HAP-1 (cell line): ENCODE measurements around the gene SLC2A11.
"Not testable (repeated sequence)": the region's sequence is repeated elsewhere in the genome, so short reads cannot be mapped to it uniquely, and the experiment has no call there.

Source experiments
- DNase-seq, 2 experiments: peaks; one replicate each; pipeline ENCODE4 v3.0.0-alpha.2; 2016 to 2020; ENCODE audit warnings: low spot score in 2 of 2
- H3K27me3 ChIP-seq: fragments of 250-450 bp; sonication (Bioruptor Pico); 2 replicates; pipeline ENCODE4 v1.5.1; 2020; ENCODE audit warnings: low read depth, mild to moderate bottlenecking, moderate library complexity
- H3K36me3 ChIP-seq: fragments of 250-450 bp; sonication (Bioruptor Pico); replicated peaks from 2 replicates; pipeline ENCODE4 v1.5.1; 2020; ENCODE audit warnings: mild to moderate bottlenecking
- H3K4me1 ChIP-seq: fragments of 250-450 bp; sonication (Bioruptor Pico); 2 replicates; pipeline ENCODE4 v1.5.1; 2020; ENCODE audit warnings: mild to moderate bottlenecking
- H3K4me3 ChIP-seq: fragments of 250-450 bp; sonication (Bioruptor Pico); 2 replicates; pipeline ENCODE4 v1.5.1; 2020; ENCODE audit warnings: mild to moderate bottlenecking, moderate library complexity
- H3K9me3 ChIP-seq: fragments of 250-450 bp; sonication (Bioruptor Pico); 2 replicates; pipeline ENCODE4 v1.5.1; 2020; ENCODE audit warnings: mild to moderate bottlenecking, moderate library complexity
- in situ Hi-C: fragments of 300-500 bp; cut with MboI; formaldehyde crosslinking; loops from 3 replicates; pipeline ENCODE4 v1.14.3; 2020; ENCODE audit warnings: low sequenced_read_pairs, inconsistent platforms, mixed read lengths

The SLC2A11 gene

DNA sequence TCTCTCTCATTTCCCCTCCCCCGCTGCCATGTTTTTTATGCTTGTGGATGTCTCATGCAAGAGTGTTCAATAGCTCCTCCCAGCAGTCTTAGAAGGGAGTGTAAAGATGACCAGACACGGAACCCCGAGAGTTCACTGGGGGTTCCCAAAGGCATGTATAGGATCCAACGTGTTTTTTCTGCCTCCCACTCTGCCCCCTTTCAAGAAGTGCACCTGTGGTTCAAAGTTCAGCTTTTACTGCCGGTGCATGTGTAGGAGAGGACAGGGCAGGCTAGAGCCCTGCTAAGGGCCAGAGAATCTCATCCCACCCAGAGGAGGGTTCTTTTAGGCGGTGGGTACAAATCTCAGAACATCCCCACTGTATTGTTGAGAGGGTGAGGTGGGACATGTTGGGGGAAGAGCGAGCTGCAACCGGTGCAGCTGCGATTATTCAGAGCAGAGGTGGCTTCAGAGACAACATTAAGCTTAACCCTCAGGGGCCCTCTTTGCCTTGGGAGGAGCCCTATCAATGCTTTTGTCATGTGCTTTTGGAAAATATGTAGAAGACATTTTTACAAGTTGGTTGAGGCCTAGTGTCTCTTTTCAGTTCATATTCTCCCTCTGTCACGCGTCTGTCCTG lies 51.0 kb downstream of the SLC2A11 start:
- H3K36me3 ChIP-seq = no peaks in the 10 kb centered on the region
- H3K27me3 ChIP-seq = no peaks in the 10 kb centered on the region
- H3K4me3 ChIP-seq = no peak overlapping the region
- in situ Hi-C loops = no loop called here
- peak; percentile 45 to 69 for DNase-seq
- peaks cover 45% of the 10 kb centered on the region for H3K4me1 ChIP-seq
- no peaks in the 10 kb centered on the region for H3K9me3 ChIP-seq

DNA sequence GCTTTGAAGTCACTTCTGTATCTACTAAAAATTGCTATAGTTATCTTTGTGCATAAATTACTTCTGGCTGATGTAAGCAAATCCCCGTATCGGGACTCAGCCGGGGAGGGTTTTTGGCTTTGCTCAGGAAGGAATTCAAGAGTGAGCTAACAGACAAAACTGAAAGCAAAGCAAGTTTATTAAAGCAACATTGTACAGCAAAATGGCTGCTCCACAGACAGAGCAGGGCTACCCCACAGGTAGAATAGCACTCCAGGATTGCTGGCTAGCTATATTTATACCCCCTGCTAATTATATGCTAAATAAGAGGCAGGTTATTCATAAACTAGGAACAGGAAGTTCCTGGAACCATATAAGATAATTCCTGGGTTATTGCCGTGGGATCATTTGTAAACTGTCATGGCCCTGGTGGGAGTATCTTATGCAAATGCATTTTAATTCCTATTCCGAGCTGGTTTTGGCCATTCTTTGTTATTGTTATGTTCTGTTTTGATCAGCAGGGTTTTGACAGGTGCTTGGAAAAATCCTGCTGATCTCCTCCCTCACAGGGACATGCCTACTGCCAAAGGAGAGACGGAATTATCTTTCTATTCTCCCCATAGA lies 51.7 kb downstream of the SLC2A11 start:
- H3K36me3 ChIP-seq = no peaks in the 10 kb centered on the region
- peak; percentile 42 to 64 for DNase-seq
- H3K27me3 ChIP-seq = no peaks in the 10 kb centered on the region
- H3K9me3 ChIP-seq = no peaks in the 10 kb centered on the region
- H3K4me3 ChIP-seq = no peak overlapping the region
- peaks cover 48% of the 10 kb centered on the region for H3K4me1 ChIP-seq
- in situ Hi-C loops = no loop called here

DNA sequence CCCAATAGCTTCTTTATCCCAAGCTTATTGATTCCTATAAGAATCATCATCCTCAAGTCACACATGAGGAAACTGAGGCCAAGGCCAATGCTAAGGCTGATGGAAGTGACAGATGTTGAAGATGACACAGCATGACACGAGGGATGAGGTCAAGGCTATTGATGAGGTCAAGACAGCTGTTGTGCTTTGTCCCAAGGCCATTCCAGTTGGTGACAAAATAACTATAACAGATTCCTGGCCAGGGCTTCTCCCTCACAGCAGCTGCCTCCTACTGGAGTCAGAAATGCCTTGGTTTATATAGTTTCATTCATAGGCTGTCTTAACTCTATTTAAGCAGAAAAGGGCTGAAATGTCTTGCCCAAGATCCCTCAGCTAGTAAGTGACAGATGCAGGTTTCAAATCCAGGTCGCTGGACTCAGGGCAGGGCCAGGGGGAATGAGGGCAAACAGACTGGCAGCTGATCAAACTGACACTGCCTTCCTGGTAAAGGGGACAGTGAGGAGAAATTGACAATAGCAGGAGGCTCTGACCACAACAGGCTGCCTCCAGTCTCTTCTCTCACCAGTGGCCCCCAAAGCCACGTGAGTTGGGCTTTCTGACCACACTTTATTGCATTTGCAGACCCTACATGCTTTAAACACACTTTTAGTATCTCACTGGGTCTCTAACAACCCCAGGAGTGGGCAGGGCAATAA lies 53.0 kb downstream of the SLC2A11 start:
- Histone ChIP-seq H3K4me3 (no peak overlapping the region), H3K27me3 (no peaks in the 10 kb centered on the region), H3K9me3 (no peaks in the 10 kb centered on the region), H3K36me3 (no peaks in the 10 kb centered on the region), H3K4me1 (peaks cover 48% of the 10 kb centered on the region)
- DNase-seq = no peak
- in situ Hi-C loops = no loop called here

DNA sequence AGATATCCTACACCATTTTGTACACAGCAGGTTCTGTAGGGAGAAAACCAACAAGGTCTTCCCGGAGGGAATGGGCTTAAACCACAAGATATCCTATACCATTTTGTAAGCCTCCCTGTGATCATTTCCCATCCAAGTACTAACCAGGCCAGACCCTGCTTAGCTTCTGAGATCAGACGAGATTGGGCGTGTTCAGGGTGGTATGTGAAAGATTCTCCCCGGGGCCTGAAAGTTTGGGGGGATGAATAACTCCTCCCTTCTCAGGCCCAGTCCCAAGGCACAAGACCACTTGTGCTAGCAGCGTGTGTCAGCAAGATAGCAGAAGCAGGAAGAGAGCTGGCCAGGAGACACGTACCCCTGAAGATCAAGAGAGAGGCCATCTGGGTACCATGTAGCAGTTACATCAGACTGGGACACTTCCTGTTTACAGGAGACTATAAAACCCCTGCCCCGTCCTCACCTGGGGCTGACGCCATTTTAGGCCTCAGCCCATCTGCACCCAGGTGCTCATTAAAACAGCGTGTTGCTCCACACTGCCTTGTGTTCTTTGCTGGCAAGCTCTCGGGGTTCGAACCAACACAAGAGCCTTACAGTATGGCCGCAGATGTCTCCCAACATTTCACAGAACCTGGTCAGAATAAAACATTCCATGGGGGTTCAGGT lies 53.8 kb downstream of the SLC2A11 start:
- peaks cover 44% of the 10 kb centered on the region for H3K4me1 ChIP-seq
- no peaks in the 10 kb centered on the region for H3K27me3 ChIP-seq
- H3K4me3 ChIP-seq = no peak overlapping the region
- in situ Hi-C loops = no loop called here
- no peak for DNase-seq
- H3K9me3 ChIP-seq = no peaks in the 10 kb centered on the region
- no peaks in the 10 kb centered on the region for H3K36me3 ChIP-seq

DNA sequence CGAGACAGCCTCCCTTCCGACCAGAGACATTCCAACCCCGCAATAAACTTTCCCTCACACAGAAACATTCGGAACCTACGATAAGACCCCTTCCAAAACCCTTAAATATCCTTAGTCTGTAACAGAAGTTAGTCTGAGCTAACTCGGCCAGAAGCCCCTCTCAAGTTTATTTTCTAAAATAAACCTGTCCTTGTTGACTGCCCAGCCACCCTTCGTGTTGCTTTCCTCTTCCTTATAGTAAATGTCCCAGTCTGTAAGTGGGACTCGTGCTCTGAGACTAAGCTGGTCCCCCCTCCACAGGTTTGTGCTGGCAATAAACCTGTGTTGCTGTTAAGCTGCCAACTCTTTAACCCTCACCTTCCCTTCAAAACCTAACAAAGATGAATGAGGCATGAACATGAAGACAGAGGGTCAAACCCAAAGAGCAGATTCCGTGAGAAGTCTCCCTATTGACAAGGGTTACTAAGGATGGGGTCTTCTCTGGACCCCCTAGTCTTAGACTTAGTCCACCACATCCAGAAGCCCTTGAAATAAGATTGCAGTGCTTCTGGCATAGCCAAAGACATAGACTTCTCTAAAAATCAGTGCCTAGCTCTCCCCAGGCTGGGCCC lies 54.7 kb downstream of the SLC2A11 start:
- Histone ChIP-seq H3K27me3 (no peaks in the 10 kb centered on the region), H3K36me3 (no peaks in the 10 kb centered on the region), H3K4me3 (no peak overlapping the region), H3K4me1 (peaks cover 35% of the 10 kb centered on the region), H3K9me3 (no peaks in the 10 kb centered on the region)
- in situ Hi-C loops = no loop called here
- DNase-seq = no peak

DNA sequence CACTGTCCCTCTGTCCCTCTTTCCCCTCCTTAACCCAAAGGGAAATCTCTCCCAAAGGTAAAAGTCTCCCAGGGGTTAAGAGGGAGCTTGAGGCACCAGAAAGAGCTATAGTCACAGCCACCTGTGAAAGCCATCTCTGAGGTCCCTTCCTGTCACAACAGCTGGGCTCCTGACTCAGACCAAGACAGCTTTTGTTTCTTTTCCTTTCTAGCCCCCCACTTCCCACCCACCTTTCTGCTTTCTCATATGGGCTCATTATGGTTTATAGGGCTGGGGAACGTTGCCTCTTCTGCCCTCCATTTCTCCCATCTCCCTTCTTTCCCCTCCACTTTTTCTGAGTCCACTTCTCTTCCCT lies 55.6 kb downstream of the SLC2A11 start:
- peak overlapping the region; percentile 35 for H3K4me3 ChIP-seq
- H3K4me1 ChIP-seq = peaks cover 26% of the 10 kb centered on the region
- no peaks in the 10 kb centered on the region for H3K36me3 ChIP-seq
- no peaks in the 10 kb centered on the region for H3K27me3 ChIP-seq
- in situ Hi-C loops = no loop called here
- no peak for DNase-seq
- H3K9me3 ChIP-seq = no peaks in the 10 kb centered on the region

DNA sequence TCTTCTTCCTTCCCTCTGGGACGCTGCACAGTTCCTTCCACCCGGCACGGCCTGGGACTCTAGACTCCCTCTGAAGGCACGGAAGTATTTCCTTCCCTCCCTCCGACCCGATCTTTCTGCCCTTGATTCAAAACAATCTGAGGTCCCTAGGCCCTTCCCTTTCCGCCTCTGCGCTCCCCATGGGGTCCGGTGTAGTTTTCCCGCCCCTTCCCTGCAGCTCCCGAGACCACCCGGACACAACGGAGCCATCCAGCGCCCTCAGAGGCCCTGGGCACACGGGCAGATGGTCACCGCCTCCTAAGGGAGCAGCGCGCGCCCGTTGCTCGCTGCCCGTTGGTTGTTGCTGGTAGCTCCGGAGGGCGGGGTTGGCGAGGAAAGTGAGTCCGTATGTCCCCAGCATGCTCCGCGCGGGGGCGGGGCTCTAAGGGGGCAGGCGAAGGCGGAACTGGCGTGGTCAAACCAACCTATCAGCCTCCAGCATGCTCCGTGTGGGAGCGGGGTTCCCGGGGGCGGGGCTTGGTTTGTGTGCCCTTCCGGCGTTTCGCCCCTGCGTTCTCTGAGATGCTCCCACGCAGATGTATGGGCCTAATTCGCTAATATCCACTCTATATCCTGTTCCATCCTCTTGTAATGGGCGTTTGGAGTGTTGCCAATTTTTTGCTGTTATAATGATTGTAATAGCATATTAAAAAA lies 56.1 kb downstream of the SLC2A11 start:
- DNase-seq = peak; percentile 99 to 100
- in situ Hi-C loops = no loop called here
- no peaks in the 10 kb centered on the region for H3K36me3 ChIP-seq
- no peaks in the 10 kb centered on the region for H3K27me3 ChIP-seq
- peak overlapping the region; percentile 35 for H3K4me3 ChIP-seq
- no peaks in the 10 kb centered on the region for H3K9me3 ChIP-seq
- peaks cover 21% of the 10 kb centered on the region for H3K4me1 ChIP-seq

DNA sequence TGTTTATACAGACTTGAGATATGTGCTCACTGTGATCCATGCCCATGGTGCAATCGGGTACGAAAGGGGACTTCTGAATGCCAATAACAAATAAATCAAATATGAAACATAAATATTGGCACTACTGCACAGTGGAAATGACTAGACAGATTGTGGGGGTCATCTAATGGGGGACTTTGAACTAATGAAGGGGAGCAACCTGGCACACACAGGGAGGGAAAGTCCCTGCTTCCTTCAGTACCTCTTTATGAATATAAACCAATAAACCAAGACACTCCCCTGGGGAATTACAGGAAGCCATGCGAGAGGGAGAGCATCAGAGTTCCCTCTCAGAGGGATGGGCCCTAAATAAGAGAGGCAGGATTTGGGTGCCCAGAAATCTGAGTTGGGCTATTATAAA lies 57.6 kb downstream of the SLC2A11 start:
- no peak overlapping the region for H3K4me3 ChIP-seq
- DNase-seq = no peak
- in situ Hi-C loops = no loop called here
- H3K36me3 ChIP-seq = no peaks in the 10 kb centered on the region
- no peaks in the 10 kb centered on the region for H3K27me3 ChIP-seq
- peaks cover 9% of the 10 kb centered on the region for H3K4me1 ChIP-seq
- no peaks in the 10 kb centered on the region for H3K9me3 ChIP-seq

DNA sequence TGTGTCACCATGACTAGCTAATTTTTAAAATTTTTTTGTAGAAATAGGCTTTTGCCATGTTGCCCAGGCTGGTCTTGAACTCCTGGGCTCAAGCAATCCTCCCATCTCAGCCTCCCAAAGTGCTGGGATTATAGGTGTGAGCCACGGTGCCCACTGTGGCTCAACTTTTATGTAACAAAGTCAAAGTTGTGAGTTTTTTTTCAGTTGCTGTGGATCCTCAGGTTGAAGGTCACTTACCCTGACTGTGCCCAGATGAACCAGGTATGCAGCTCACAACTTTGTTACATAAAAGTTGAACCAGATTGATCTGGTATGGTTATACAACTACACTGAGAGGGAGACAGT lies 62.6 kb downstream of the SLC2A11 start:
- in situ Hi-C loops, DNase-seq, H3K36me3 ChIP-seq, H3K4me1 ChIP-seq, H3K4me3 ChIP-seq, H3K27me3 ChIP-seq, H3K9me3 ChIP-seq: not testable (repeated sequence)

DNA sequence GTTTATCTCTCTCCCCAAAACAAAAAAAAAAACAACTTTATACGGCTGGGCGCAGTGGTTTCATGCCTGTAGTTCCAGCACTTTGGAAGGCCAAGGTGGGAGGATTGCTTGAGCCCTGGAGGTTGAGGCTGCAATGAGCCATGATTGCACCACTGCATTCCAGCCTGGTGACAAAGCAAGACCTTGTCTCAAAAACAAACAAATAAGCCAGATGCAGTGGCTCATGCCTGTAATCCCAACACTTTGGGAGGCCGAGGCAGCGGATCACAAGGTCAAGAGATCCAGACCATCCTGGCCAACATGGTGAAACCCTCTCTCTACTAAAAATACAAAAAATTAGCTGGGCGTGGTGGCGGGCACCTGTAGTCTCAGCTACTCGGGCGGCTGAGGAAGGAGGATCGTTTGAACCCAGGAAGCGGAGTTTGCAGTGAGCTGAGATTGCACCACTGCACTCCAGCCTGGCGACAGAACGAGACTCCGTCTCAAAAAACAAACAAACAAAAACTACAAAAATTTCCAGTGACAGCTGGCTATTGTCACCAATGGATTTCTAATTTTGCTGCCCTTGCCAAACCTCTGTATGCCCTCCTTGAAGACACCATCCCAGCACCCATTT lies 64.0 kb downstream of the SLC2A11 start:
- H3K36me3 ChIP-seq, H3K4me1 ChIP-seq, DNase-seq, H3K27me3 ChIP-seq, H3K4me3 ChIP-seq, in situ Hi-C loops: not testable (repeated sequence)
- peaks cover 11% of the 10 kb centered on the region for H3K9me3 ChIP-seq

DNA sequence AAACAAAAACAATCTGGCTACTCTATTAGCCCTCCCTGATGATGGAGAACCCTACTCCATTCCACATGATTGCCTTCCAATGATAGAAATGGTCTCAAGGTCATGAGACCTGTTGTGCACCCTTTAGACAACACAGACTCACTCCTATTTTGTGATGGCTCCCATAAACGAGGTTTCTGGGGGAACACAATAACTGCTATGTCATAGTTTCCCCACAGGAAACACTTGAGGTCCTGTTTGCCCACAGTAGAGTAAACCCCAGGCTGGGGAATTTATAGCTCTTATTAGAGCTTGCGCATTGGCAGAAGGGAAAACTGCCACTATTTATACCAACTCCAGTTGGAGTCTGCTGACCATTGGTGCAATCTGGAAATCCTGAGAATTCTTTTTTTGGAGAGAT lies 65.2 kb downstream of the SLC2A11 start:
- H3K9me3 ChIP-seq = peaks cover 11% of the 10 kb centered on the region
- in situ Hi-C loops = no loop called here
- no peak for DNase-seq
- H3K36me3 ChIP-seq = no peaks in the 10 kb centered on the region
- H3K4me1 ChIP-seq = no peaks in the 10 kb centered on the region
- no peak overlapping the region for H3K4me3 ChIP-seq
- H3K27me3 ChIP-seq = no peaks in the 10 kb centered on the region

DNA sequence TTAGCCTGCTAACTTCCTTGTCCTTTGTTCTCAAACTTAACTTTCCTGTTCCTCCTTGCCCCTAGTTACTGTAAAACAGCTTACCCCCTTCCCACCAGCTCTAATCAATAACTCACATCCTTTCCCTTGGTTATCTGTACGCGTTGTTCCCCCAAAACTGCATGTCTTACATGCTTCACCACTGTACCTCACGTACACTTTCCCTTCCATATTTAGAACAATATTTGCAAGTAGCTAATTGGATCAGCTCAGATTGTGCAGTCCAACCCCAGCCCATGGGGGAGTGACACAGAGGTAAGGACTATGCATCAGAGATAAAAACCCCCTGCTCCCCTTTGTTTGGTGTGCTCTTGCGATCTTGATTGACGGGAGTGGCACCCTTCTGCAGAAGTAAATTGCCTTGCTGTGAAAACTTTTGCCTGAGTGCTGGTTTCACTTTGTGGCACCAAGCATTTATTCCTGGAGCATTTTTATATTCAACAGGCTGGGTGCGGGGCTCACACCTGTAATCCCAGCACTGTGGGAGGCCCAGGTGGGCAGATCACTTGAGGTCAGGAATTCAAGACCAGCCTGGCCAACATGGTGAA lies 67.4 kb downstream of the SLC2A11 start:
- H3K4me3 ChIP-seq = no peak overlapping the region
- no peak for DNase-seq
- in situ Hi-C loops = no loop called here
- H3K36me3 ChIP-seq = no peaks in the 10 kb centered on the region
- H3K27me3 ChIP-seq = no peaks in the 10 kb centered on the region
- no peaks in the 10 kb centered on the region for H3K4me1 ChIP-seq
- peaks cover 11% of the 10 kb centered on the region for H3K9me3 ChIP-seq

DNA sequence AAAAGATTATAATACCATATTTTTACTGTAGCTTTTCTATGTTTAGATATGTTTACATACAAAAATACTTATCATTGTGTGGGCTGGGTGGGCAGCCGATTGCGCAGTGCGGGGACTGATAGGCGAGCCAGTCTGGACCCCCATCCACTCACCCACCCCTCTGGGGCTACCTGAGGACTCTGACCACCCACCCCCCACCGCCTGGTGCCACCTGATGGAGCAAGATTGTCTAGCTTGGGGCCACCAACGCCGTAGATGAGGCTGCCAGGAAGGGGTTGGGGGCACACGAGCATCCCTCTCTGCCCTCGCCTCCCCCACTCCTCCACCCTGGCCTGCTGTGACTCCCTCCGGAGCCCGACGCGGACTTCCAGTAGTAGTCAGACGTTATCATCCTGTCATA lies 68.9 kb downstream of the SLC2A11 start:
- H3K4me3 ChIP-seq = no peak overlapping the region
- in situ Hi-C loops = no loop called here
- H3K36me3 ChIP-seq = no peaks in the 10 kb centered on the region
- H3K9me3 ChIP-seq = peaks cover 19% of the 10 kb centered on the region
- DNase-seq = no peak
- no peaks in the 10 kb centered on the region for H3K4me1 ChIP-seq
- no peaks in the 10 kb centered on the region for H3K27me3 ChIP-seq
